GM21619 (cell line): ENCODE results near the gene LYRM4.
"Not testable (repeated sequence)": the region's sequence is repeated elsewhere in the genome, so short reads cannot be mapped to it uniquely, and the experiment has no call there.

Experiments
- ATAC-seq: cut with Tn5 transposase; IDR thresholded peaks from one replicate; pipeline ENCODE4 v1.9.1; 2021; ENCODE audit not compliant: unreplicated experiment

LYRM4 gene

DNA sequence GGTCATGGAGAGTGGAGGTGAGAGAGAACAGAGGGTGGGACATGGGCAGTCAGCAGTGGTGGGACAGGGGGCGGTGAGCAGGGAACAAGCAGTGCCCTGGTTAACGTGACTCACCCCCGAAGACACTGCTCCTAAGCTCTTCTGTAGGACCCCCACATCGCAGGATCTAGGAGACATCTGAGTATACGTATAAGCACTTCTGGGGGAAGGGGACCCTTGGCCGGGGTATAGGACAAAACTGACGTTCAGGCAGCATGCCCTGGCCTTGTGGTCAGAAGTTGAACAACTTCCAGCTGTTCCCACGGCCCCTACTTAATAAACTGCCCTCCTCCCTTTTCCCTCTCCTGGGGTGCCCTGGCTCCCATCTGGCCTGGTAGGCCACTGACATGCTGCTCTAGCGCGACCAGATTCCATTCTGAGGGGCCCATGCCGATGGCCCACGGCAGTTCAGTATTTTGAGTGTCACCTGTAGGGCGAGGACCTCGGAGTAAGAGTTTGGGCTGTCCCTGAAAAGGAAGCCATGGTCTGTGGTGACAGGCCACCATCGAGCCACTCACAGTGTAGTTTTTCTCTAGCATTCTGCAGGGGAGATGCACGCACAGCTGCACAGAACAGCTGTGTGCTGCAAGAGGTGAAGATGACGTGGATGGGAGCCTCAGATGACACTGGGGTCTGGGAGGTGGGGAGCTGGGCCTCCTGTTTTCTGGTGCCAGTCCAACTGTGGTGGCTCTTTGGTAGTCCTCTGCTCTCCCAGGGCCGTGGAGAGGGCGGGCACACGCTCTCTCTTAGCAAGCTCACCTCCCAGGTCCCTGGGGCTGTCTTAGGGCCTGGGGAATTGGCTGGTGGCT is 137.2 kb downstream of the LYRM4 start:
- no peak for ATAC-seq

- ATAC-seq = no peak
Observed at GRCh38 chr6:5122504-5123112, 138.1 kb downstream of the LYRM4 start.

DNA sequence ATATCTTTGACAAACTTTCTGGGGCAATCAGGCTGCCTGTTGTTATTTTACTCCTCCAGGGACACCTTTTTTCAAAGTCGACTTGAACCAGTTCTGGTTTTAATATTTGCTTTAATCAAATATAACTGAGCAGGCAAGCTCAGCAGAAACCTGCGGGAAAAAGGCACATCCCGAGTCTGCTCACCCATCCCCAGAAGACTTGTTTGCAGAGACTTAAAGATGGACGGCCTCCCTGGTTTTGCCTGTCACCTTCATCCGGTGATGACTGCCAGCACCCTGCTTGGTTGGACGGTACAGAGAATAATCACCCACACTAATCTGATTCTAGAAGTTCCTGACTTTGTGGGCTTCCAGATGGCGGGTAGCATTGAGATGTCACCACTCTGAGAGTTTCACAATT is 138.8 kb downstream of the LYRM4 start:
- no peak for ATAC-seq

DNA sequence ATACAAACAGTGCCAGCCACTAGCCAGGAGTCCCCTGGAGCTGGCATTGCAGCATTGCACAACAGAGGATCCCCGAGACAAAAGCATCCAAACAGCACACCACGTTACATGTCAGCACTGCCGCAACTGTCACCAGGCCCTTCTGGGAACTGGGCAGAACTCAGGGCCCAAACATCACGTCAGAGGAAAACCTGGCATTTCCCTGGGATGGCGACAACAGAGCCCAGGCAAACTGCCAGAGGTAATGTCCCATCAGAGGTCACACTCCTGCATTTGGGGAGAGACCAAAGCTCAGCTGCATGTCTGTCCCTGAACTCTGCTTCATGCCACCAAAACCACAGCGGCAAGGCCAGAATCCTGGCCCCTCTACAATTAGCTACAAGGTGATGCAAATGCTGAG is 139.3 kb downstream of the LYRM4 start:
- no peak for ATAC-seq

DNA sequence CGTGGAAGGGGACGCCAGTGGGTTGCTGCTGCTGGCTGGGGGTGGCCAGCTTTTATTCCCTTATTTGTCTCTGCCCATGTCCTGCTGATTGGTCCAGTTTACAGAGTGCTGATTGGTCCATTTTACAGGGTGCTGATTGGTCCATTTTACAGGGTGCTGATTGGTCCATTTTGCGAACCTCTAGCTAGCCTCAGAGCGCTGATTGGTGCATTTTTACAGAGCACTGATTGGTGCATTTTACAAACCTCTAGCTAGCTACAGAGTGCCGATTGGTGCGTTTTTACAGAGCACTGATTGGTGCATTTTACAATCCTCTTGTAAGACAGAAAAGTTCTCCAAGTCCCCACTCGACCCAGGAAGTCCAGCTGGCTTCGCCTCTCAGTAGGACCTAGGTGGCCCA is 140.2 kb downstream of the LYRM4 start:
- not testable (repeated sequence) for ATAC-seq

- ATAC-seq = no peak
Observed at GRCh38 chr6:5120011-5120410, 140.7 kb downstream of the LYRM4 start.

DNA sequence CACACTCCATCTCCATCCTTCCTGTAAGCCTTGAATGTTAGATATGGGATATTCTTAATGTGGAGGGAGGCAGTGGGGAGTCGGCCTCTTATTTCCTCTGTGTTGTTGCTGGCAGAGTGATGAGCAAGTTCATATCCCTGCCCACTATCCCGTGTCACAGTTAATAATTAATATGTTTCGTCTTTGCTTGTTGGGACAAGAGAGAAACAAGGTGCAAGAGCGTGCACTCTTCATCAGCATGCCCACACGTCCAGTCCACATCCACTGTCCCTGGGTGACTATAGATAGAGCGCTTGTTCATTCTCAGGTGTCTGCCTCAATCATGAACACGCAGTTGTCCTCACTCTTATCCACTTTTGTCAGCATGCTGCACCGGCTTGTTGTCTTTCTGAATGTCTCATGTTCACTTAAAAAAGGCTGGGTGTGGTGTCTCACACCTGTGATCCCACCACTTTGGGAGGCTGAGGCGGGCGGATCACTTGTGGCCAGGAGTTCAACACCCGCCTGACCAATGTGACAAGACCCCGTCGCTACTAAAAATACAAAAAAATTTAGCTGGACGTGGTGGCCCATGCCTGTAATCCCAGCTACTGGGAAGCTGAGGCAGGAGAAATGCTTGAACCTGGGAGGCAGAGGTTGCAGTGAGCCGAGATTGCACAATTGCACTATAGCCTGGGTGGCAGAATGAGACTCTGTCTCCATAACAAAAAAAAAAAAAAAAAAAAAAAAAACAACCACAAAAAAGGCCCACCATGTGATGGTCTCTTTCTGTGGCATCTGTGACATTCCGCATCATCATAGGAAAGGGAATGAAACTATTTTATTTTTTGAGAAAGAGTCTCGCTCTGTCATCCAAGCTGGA is 141.4 kb downstream of the LYRM4 start:
- no peak for ATAC-seq

DNA sequence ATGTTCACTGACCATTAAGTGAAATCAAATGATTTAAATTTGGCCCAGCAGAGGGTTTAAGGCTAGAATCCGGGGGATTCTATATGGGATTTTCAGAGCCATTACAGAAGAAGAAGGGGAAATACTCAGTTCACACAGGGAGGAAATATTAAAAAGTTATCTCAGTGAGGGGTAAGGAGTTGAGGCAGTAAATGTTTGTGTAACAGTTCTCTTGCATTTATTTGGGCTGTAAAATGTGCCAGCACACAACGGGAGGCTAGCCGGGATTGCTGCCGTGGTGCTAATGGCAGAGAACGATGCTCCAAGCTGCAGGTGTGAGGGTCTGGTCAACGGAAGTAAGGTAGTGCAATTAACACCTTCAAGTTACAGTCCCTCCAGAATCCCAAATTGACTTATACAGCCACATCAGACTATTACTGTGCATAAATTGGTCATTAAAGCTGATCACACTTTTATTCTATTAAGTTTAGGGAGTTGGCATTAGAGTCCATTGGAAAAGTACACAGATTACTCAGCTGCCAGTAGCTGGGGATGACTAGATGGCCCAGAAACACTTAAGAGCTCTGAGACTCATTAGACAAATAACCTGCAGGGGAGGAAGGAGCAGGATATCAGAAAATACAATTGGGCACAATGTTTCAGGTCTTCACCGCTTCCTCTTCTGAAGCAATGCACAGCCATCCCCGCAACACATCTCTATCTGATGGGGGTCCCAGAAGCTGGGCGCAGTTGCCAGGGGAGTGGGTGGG is 144.3 kb downstream of the LYRM4 start:
- no peak for ATAC-seq

GRCh38 chr6:5115168-5115567 is 145.6 kb downstream of the LYRM4 start:
- ATAC-seq = no peak

DNA sequence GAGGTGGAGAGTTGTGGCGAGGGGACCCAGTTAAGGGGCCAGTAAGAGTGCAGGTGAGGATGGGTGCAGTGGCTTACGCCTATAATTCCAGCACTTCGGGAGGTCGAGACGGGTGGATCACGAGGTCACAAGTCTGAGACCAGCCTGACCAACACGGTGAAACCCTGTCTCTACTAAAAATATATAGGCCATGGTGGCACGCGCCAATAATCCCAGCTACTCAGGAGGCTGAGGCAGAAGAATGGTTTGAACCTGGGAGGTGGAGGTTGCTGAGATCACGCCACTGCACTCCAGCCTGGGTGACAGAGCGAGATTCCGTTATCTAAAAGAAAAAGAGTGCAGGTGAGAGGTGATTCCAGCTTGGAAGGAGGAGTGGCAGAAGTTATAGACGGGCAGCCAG is 147.7 kb downstream of the LYRM4 start:
- ATAC-seq = no peak

DNA sequence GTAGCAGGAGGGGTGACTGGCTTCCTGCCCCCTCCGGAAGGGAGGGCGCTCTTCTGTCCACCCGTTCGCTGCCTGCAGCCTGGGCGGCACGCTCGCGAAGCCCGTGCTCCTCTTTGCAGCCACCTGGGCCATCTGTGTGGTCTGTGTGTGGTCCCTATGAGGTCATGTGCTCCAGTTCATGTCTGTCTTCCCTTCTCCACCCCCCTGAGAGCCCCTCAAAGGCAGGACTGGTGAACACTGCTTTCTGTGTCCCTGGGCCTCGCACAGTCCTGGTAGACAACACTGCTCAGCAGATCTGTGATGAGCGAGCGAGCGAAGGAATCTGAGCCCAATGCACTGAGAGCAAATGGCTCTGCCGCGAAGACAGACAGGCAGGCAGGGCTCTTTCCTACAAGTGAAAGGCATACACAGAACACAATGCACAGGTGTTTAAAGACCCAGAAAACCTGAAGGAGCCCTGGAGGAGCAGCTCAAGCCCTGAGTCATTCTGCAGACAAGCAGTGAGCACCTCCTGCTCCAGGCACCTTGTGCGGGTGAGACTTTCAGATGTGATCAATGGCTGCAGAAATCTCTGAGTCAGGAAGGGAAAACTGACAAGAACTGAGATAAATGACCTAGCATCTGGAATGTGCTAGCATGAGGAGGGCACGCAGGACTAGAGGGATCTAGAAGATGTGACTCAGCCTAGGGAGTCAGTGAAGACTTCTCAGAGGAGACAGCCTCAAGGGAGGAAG is 148.5 kb downstream of the LYRM4 start:
- no peak for ATAC-seq

GRCh38 chr6:5111626-5112025 is 149.1 kb downstream of the LYRM4 start:
- no peak for ATAC-seq

- ATAC-seq = no peak
Observed at GRCh38 chr6:5110246-5110645, 150.5 kb downstream of the LYRM4 start.

GRCh38 chr6:5109436-5109835 is 151.3 kb downstream of the LYRM4 start:
- no peak for ATAC-seq

GRCh38 chr6:5108536-5109150 is 152.1 kb downstream of the LYRM4 start:
- no peak for ATAC-seq

GRCh38 chr6:5108068-5108467 is 152.7 kb downstream of the LYRM4 start:
- no peak for ATAC-seq

GRCh38 chr6:5107341-5107740 is 153.4 kb downstream of the LYRM4 start:
- ATAC-seq = no peak

DNA sequence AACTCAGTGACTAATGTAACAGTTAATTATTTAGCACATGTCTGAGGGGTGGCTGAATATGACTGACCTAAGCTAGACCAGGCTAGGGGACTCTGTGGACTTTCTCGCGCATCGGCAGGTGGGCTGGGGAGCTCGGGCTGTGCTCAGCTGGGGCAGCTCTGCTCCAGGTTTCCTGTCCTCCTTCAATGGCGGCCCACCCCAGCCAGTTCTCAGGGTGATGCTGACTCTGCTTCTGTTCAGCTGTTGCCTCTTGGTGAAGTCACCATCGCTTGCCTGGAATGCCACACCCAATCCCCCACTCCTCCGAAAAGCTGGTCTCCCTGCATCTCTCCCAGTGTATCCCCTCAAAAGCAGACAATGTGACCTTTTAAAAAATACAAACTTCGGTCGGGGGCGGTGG is 155.6 kb downstream of the LYRM4 start:
- no peak for ATAC-seq

DNA sequence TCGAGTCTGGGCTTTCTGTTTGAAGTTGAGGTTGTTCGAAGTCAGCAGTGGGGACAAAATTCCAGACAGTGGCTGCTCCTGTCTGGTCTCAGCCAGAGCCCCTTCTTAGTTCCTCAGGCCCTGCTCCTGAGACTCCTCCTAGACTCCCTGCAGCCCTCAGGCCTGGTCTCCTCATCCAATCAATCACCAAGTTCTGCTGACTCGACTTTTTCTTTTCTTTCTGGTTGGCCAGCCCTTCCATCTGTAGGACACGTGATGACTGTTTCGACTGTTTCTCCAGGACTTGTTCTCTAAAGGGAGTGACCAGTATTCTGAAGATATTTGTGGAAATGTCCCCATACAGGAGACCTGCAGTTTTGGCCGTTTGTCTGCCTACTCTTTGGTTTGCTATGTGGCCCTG is 156.1 kb downstream of the LYRM4 start:
- no peak for ATAC-seq

DNA sequence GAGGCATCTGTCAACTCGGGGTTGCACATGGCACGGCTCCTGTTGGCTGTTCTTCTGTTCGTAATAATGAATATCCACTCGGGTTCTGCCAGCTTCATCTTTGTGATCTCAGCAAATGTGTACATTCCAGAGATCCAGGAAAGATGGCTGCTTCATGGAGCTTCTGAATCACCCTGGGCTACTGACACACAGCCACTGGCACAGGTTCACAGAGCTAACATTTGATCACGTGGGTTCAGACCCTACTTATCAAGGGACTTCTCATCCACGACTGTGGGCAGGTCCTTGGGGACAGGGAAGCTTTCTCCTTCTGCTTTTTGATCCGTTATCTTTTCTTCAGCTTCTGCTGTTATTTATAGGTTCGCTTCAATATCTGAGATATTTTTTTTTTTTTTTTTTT is 157.5 kb downstream of the LYRM4 start:
- ATAC-seq = no peak
